HCT116 (cell line): Measurements from ENCODE around the gene TAF15. TPM values are rescaled to one million over a fixed set of nuclear protein-coding genes. Genes with fewer than 3 reads are reported as not detected.

Source experiments
- ATAC-seq: fragments of 200-7000 bp; cut with Tn5 transposase; 2 replicates; pipeline ENCODE4 v1.9.1; 2020; ENCODE audit warnings: mild to moderate bottlenecking, moderate library complexity
- BruUV-seq: library from RNA; stranded (reverse); fragments of 400-500 nt; replicated peaks from 2 replicates; lab custom pipeline; 2021; lab: Mats Ljungman, UMichigan
- CTCF ChIA-PET: fragments of 300-600 bp; sonication (Branson Sonifier 250); formaldehyde crosslinking; loops from one replicate; lab custom pipeline; 2021; ENCODE audit warnings: antibody characterized with exemption; lab: Charles Lee
- POLR2A ChIA-PET: fragments of 300-600, 350-600 bp; sonication (Branson Sonifier 250); formaldehyde crosslinking; loops from one replicate; lab custom pipeline; 2021; ENCODE audit warnings: antibody characterized with exemption; lab: Charles Lee
- RAD21 ChIA-PET, 2 experiments: fragments of 300-600 bp; sonication (Branson Sonifier 250); formaldehyde crosslinking; loops; one replicate each; lab custom pipeline; 2023; ENCODE audit warnings: low total read pairs in 2 of 2; ENCODE audit not compliant: uncharacterized antibody in 2 of 2, unreplicated experiment in 2 of 2, low non-redundant PET in 1 of 2; lab: Charles Lee
- DNase-seq: peaks from one replicate; pipeline ENCODE4 v3.0.0-alpha.2; 2010; ENCODE audit warnings: low read depth, low spot score
- H2AFZ ChIP-seq: fragments of 200-600 bp; shearing (Covaris generic), sonication (generic); 2 replicates; pipeline ENCODE4 v1.6.1; 2017; ENCODE audit warnings: low read depth, mixed run types, mixed read lengths, antibody characterized with exemption, low read length; ENCODE audit not compliant: poor library complexity, severe bottlenecking
- H3K27ac ChIP-seq: 2 replicates; pipeline ENCODE4 v1.5.1; 2012; ENCODE audit warnings: low read depth, low read length
- H3K27me3 ChIP-seq: fragments of 200-600 bp; sonication (generic); 2 replicates; pipeline ENCODE4 v1.6.1; 2016; ENCODE audit warnings: mixed run types, low read length, mixed read lengths; ENCODE audit not compliant: insufficient read depth
- H3K36me3 ChIP-seq, 2 experiments: fragments of 200-500 bp in 1 of 2; fragments of 200-600 bp in 1 of 2; sonication (Bioruptor generic) in 1 of 2; sonication (generic) in 1 of 2; 2 replicates each; pipeline versions ENCODE4 v1.5.1 to v1.6.1; 2014 to 2016; ENCODE audit warnings: low read length in 2 of 2, inconsistent platforms in 1 of 2, mixed read lengths in 1 of 2, mixed run types in 1 of 2; ENCODE audit not compliant: insufficient read depth in 2 of 2, control insufficient read depth in 1 of 2
- H3K4me1 ChIP-seq, 2 experiments: fragments of 200-600 bp in 1 of 2; sonication (generic) in 1 of 2; 2 replicates each; pipeline versions ENCODE4 v1.5.1 to v1.6.1; 2012 to 2017; ENCODE audit warnings: low read length in 2 of 2, inconsistent platforms in 1 of 2, mild to moderate bottlenecking in 1 of 2, mixed read lengths in 1 of 2, mixed run types in 1 of 2, moderate library complexity in 1 of 2; ENCODE audit not compliant: insufficient read depth in 2 of 2, control insufficient read depth in 1 of 2
- H3K4me2 ChIP-seq: fragments of 200-600 bp; sonication (generic); 2 replicates; pipeline ENCODE4 v1.6.1; 2017; ENCODE audit warnings: mixed run types, low read length, mixed read lengths
- H3K4me3 ChIP-seq, 2 experiments: fragments of 200-600 bp in 1 of 2; sonication (generic) in 1 of 2; replicated peaks in 1 of 2; 2 replicates each; pipeline ENCODE4 v1.5.1; 2011 to 2016; ENCODE audit warnings: low read length in 2 of 2, control low read depth in 1 of 2, low read depth in 1 of 2, mild to moderate bottlenecking in 1 of 2, mixed read lengths in 1 of 2, mixed run types in 1 of 2
- H3K79me2 ChIP-seq: fragments of 200-600 bp; sonication (generic); 2 replicates; pipeline ENCODE4 v1.6.1; 2017; ENCODE audit warnings: mild to moderate bottlenecking, mixed run types, low read length, moderate library complexity, mixed read lengths; ENCODE audit not compliant: insufficient read depth
- H3K9ac ChIP-seq: fragments of 200-600 bp; sonication (generic); 2 replicates; pipeline ENCODE4 v1.6.1; 2016; ENCODE audit warnings: low read length, mixed read lengths
- H3K9me2 ChIP-seq: fragments of 200-600 bp; sonication (generic), shearing (Covaris generic); 2 replicates; pipeline ENCODE4 v1.6.1; 2017; ENCODE audit warnings: mixed run types, mild to moderate bottlenecking, moderate library complexity; ENCODE audit not compliant: insufficient read depth
- H3K9me3 ChIP-seq, 2 experiments: fragments of 200-500 bp in 1 of 2; fragments of 200-600 bp in 1 of 2; sonication (Bioruptor generic) in 1 of 2; sonication (generic) in 1 of 2; 2 replicates each; pipeline ENCODE4 v1.6.1; 2014 to 2017; ENCODE audit warnings: low read length in 2 of 2, mixed read lengths in 2 of 2, inconsistent platforms in 1 of 2, low read depth in 1 of 2, mild to moderate bottlenecking in 1 of 2, mixed run types in 1 of 2, moderate library complexity in 1 of 2; ENCODE audit not compliant: control insufficient read depth in 1 of 2, insufficient read depth in 1 of 2
- H4K20me1 ChIP-seq: fragments of 200-600 bp; sonication (generic), shearing (Covaris generic); 2 replicates; pipeline ENCODE4 v1.6.1; 2017; ENCODE audit warnings: mixed run types, mild to moderate bottlenecking, moderate library complexity; ENCODE audit not compliant: insufficient read depth
- CBX3 ChIP-seq: IDR thresholded peaks from 2 replicates; pipeline ENCODE4 v1.6.1; 2012; ENCODE audit warnings: low read depth
- CEBPB ChIP-seq: IDR thresholded peaks from 2 replicates; pipeline ENCODE4 v1.6.1; 2012; ENCODE audit warnings: low read depth
- ELF1 ChIP-seq: IDR thresholded peaks from 2 replicates; pipeline ENCODE4 v1.6.1; 2012; ENCODE audit warnings: low read depth, borderline replicate concordance
- EZH2 ChIP-seq: fragments of 200-600 bp; sonication (generic); IDR thresholded peaks from 2 replicates; pipeline ENCODE4 v1.6.1; 2017; ENCODE audit warnings: antibody characterized with exemption, mixed run types
- EZH2phosphoT487 ChIP-seq: fragments of 200-600 bp; IDR thresholded peaks from 2 replicates; pipeline ENCODE4 v1.6.1; 2018; ENCODE audit warnings: antibody characterized with exemption, borderline replicate concordance
- FOSL1 ChIP-seq: IDR thresholded peaks from 2 replicates; pipeline ENCODE4 v1.6.1; 2012; ENCODE audit warnings: low read depth
- JUND ChIP-seq: IDR thresholded peaks from 2 replicates; pipeline ENCODE4 v1.6.1; 2012
- POLR2A ChIP-seq: IDR thresholded peaks from 2 replicates; pipeline ENCODE4 v1.7.0; 2011; ENCODE audit warnings: borderline replicate concordance; ENCODE audit not compliant: insufficient read depth, insufficient read length; ENCODE audit errors: extremely low read depth
- POLR2AphosphoS5 ChIP-seq: IDR thresholded peaks from 2 replicates; pipeline ENCODE4 v1.6.1; 2011; ENCODE audit warnings: mild to moderate bottlenecking, low read depth, low read length, moderate library complexity
- RAD21 ChIP-seq: IDR thresholded peaks from 2 replicates; pipeline ENCODE4 v1.6.1; 2012; ENCODE audit warnings: low read depth, mild to moderate bottlenecking
- SP1 ChIP-seq: IDR thresholded peaks from 2 replicates; pipeline ENCODE4 v1.6.1; 2012; ENCODE audit warnings: low read depth
- YY1 ChIP-seq: IDR thresholded peaks from 2 replicates; pipeline ENCODE4 v1.6.1; 2011; ENCODE audit warnings: low read length, low read depth, moderate library complexity, mild to moderate bottlenecking; ENCODE audit not compliant: insufficient replicate concordance; ENCODE audit errors: extremely low read depth
- ZFX ChIP-seq: fragments of 450-650 bp; IDR thresholded peaks from 2 replicates; pipeline ENCODE4 v1.6.1; 2017
- ZNF274 ChIP-seq: fragments of 200-500 bp; sonication (Bioruptor generic); IDR thresholded peaks from 2 replicates; pipeline ENCODE4 v1.6.1; 2014; ENCODE audit warnings: mild to moderate bottlenecking, low read depth, low read length, inconsistent platforms
- intact Hi-C: fragments of 100-400 bp; cut with micrococcal nuclease; formaldehyde crosslinking; loops from 2 replicates; pipeline ENCODE4 v1.10.0; 2022
- total RNA-seq: library from RNA; stranded (reverse); gene quantifications from one replicate; pipeline ENCODE4 v1.2.1, GENCODE V29; 2021; ENCODE audit not compliant: unreplicated experiment
- TF ChIP-seq, protein P1 (sequence below): IDR thresholded peaks from 2 replicates; pipeline ENCODE4 v1.6.1; 2012
- TF ChIP-seq, protein P2 (sequence below), 3 experiments: fragments of 200-600 bp in 1 of 3; sonication (generic) in 1 of 3; IDR thresholded peaks in 2 of 3; conservative IDR thresholded peaks in 1 of 3; 2 replicates each; pipeline ENCODE4 v1.5.1; 2012 to 2017; ENCODE audit warnings: low read depth in 2 of 3, low read length in 2 of 3, antibody characterized with exemption in 1 of 3, borderline replicate concordance in 1 of 3, control low read depth in 1 of 3, mild to moderate bottlenecking in 1 of 3, mixed read lengths in 1 of 3, mixed run types in 1 of 3, moderate library complexity in 1 of 3; ENCODE audit not compliant: insufficient read depth in 1 of 3

Gene TAF15
- total RNA-seq, 1 experiment from 2014 or later: 346 TPM

DNA sequence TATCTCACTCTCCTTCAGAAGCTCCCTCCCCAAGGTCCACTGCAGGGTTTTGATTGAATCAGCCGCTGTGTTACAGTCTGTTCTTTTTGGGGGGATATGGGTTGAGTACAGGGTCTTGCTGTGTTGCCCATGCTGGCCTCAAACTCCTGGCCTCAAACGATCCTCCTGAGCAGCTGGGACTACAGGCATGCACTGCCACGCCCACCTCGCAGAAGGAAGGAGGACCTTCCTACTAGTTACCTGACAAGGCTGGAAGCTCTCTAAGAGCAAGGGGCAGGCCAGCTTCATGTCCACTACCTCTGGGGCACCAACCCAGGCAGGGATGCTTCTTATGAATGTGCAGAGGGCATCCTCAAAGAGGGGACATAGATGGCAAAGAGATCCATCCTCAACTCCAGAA lies 11.9 kb upstream of the TAF15 start:
- ATAC-seq: no peak
- POLR2A ChIA-PET: interaction anchor here (3.6 kb wide), 1 partner anchor 11 kb away, joined by 14 read pairs; the partner anchor contains the start of gene TAF15
- Histone ChIP-seq H3K9me2 (no peaks in the 10 kb centered on the region), H2AFZ (no peak overlapping the region), H3K4me1 (peaks cover 8 to 22% of the 10 kb centered on the region in 2 experiments), H3K4me3 (no peak overlapping the region), H3K36me3 (no peaks in the 10 kb centered on the region), H3K27ac (no peak overlapping the region), H3K9me3 (no peaks in the 10 kb centered on the region), H3K27me3 (no peaks in the 10 kb centered on the region), H3K9ac (no peak overlapping the region), H4K20me1 (no peaks in the 10 kb centered on the region), H3K4me2 (no peak overlapping the region), H3K79me2 (no peaks in the 10 kb centered on the region)
- intact Hi-C loops: no loop called here
- CTCF ChIA-PET: interaction anchor here (1.2 kb wide), 1 partner anchor 31 kb away, joined by 6 read pairs; no protein-coding TSS in a partner anchor
- RAD21 ChIA-PET: no interaction called here
- BruUV-seq: no TSS peak
- no peak for TF ChIP-seq EZH2phosphoT487
- no peak for TF ChIP-seq JUND
- TF ChIP-seq POLR2A: no peak
- TF ChIP-seq FOSL1: no peak
- no peak for TF ChIP-seq ZNF274
- no peak for TF ChIP-seq YY1
- no peak for TF ChIP-seq CEBPB
- TF ChIP-seq, protein P1, sequence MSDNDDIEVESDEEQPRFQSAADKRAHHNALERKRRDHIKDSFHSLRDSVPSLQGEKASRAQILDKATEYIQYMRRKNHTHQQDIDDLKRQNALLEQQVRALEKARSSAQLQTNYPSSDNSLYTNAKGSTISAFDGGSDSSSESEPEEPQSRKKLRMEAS: no peak
- TF ChIP-seq, protein P2, sequence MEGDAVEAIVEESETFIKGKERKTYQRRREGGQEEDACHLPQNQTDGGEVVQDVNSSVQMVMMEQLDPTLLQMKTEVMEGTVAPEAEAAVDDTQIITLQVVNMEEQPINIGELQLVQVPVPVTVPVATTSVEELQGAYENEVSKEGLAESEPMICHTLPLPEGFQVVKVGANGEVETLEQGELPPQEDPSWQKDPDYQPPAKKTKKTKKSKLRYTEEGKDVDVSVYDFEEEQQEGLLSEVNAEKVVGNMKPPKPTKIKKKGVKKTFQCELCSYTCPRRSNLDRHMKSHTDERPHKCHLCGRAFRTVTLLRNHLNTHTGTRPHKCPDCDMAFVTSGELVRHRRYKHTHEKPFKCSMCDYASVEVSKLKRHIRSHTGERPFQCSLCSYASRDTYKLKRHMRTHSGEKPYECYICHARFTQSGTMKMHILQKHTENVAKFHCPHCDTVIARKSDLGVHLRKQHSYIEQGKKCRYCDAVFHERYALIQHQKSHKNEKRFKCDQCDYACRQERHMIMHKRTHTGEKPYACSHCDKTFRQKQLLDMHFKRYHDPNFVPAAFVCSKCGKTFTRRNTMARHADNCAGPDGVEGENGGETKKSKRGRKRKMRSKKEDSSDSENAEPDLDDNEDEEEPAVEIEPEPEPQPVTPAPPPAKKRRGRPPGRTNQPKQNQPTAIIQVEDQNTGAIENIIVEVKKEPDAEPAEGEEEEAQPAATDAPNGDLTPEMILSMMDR (IDR thresholded peaks at IDR 0.05 in 2 of 3, conservative IDR thresholded peaks at IDR 0.05 in 1 of 3; ENCODE audit: borderline replicate concordance in 1 of 3, insufficient read depth in 1 of 3, low read depth in 2 of 3, low read length in 2 of 3): no peak
- no peak for TF ChIP-seq RAD21
- TF ChIP-seq POLR2AphosphoS5: no peak
- no peak for TF ChIP-seq EZH2
- TF ChIP-seq ZFX: no peak
- no peak for TF ChIP-seq ELF1
- no peak for TF ChIP-seq SP1
- no peak for TF ChIP-seq CBX3
- no peak for DNase-seq
